Cortex of kidney (tissue), 1 donor: ENCODE data around the gene SLC12A7.
"Not testable (repeated sequence)": the region's sequence is repeated elsewhere in the genome, so short reads cannot be mapped to it uniquely, and the experiment has no call there.

Experiments
- DNase-seq: peaks from one replicate; lab custom pipeline; 2025; lab: John Stamatoyannopoulos, UW

The SLC12A7 gene

GRCh38 chr5:1111727-1112289 is at the start of gene SLC12A7:
SLC12A7 (minus strand) TSS chr5:1112063; CDS start chr5:1111991, 72 bp downstream.
- DNase-seq: peak; percentile 16

DNA sequence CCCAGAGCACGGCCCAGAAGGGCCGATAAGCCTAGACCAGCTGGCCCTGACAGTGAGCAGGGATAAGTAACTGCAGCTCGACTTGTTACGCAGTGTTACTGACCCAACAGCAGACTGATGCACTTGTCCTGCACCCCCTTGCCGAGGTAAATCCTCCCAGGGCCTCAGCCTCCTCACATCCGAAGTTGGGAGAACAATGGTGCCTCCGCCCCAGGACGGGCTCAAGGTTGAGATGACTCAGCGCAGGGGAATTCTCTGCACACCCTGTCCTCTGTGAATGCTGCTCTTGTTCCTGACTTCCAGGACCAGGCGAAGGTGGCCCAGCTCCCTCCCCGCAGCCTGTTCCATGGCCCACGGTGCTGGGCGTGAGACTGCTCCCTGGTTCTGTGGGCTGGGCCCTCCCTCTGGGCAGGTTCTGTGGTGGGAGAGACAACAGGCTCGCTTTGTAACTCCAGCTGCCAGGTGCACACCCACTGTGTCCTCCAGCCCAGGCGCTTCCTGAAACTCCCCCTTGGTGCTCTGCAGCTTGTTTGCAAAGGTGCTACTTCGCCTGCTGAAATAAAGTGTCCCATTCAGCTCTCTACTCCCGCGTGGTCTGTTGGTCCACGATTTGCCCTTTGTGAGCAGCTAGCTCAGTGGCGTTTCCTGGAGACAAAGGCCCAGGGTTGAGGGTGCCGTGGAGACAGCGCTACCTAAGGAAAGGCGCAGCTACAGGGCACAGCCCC is 49.4 kb upstream of the SLC12A7 start:
- no peak for DNase-seq

DNA sequence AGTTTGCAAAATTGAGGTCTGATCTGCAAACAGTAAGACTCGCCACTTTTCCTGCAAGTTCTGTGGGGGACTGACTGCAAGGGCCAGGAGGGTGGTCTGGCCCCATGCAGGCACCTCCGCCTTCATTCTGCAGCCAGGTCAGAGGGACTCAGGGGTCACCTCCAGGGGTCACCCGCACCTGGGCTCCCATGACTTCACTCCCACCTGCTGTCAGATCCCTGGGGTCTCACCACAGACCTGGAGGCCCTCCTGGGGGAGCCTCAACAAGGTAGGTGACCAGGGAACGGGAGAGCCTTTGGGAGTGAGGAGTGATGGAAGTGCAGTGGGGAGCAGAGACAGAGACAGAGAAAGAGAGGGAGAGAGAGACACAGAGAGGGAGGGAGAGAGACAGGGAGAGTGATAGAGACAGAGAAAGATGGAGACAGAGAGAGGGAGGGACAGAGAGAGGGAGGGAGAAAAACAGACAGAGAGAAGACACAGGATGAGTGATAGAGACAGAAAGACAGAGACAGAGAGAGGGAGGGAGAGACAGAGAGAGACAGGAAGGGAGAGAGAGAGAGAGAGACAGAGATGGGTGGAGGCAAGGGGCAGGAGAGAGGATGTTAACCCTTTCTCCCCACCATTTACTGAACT is 48.0 kb upstream of the SLC12A7 start:
- no peak for DNase-seq

GRCh38 chr5:1159341-1159675 is 47.4 kb upstream of the SLC12A7 start:
- DNase-seq: no peak

- no peak for DNase-seq
Observed at GRCh38 chr5:1158647-1159340, 46.9 kb upstream of the SLC12A7 start.

- not testable (repeated sequence) for DNase-seq
Observed at GRCh38 chr5:1157461-1157986, 45.7 kb upstream of the SLC12A7 start.

DNA sequence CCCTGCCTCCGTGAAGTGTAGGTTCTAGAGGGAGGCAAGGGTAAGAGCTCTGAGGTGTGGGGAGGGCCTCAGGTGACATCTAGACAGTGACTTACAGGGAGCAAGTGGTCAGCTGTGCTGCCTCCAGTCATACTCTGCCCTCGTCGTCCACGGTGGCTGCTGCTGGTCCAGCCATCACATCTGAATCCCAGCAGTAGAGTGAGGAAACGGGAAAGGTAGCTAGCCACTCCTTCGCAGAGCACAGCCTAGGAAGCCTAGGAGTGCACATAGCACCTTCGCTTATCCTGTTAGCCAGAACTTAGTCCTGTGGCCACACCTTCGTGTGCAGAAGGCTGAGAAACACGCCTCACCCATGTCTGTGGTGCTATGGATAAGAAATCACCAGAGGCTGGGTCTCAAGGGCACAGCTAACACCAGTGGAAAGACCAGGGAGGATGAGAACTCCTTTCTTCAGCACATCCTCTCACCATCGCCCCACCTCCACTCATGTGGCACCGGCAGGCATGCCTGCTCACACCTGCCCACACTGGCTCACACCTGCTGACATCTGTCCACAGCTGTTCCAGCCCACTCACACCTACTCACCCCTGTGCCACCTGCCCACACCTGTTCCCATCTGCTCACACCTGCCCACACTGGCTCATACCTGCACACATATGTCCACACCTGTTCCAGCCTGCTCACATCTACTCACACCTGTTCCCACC is 45.0 kb upstream of the SLC12A7 start:
- no peak for DNase-seq

- no peak for DNase-seq
Observed at GRCh38 chr5:1156033-1156753, 44.3 kb upstream of the SLC12A7 start.

GRCh38 chr5:1155191-1156032 is 43.5 kb upstream of the SLC12A7 start:
- DNase-seq: no peak

DNA sequence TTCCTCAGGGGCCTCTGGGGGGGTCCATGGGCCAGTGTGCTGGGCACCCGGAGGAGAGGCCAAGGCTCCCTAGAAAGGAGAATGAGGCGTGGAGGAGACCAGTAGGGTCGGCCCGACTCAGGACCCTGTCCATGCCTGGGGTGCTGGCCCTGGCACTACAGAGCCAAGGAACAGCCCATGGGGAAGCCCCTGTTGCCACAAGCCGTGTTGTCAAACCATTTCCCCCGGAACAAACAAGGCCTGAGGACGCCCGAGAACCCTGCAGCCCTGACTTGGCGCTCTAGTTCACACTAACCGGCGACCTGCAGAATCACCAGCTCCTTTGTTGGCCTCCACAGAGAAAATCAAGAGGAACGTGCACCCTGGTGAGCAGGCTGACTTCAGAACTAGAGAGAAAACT is 41.6 kb upstream of the SLC12A7 start:
- DNase-seq: no peak

GRCh38 chr5:1152771-1153282 is 41.0 kb upstream of the SLC12A7 start:
- no peak for DNase-seq

DNA sequence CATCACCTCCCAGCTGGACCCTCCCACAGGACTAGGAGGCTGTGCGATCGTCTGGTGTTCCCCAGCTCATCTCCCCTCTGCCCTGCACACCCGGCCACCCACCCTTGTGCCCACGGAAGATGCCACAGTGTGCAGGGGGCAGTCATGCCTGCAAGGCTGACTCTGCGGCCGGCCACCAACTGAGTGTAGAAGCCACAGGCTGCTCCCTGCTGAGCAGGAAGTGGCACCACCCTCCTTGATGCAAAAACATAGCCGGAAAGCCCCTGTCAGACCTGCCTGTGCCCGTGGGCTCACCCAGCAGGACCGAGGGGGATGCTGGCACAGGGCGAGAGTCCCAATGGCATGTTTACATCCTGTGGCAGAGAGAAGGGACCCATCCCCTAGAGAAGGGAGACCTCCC is 40.3 kb upstream of the SLC12A7 start:
- DNase-seq: no peak

GRCh38 chr5:1151316-1151715 is 39.5 kb upstream of the SLC12A7 start:
- no peak for DNase-seq

GRCh38 chr5:1150866-1151265 is 39.0 kb upstream of the SLC12A7 start:
- no peak for DNase-seq

DNA sequence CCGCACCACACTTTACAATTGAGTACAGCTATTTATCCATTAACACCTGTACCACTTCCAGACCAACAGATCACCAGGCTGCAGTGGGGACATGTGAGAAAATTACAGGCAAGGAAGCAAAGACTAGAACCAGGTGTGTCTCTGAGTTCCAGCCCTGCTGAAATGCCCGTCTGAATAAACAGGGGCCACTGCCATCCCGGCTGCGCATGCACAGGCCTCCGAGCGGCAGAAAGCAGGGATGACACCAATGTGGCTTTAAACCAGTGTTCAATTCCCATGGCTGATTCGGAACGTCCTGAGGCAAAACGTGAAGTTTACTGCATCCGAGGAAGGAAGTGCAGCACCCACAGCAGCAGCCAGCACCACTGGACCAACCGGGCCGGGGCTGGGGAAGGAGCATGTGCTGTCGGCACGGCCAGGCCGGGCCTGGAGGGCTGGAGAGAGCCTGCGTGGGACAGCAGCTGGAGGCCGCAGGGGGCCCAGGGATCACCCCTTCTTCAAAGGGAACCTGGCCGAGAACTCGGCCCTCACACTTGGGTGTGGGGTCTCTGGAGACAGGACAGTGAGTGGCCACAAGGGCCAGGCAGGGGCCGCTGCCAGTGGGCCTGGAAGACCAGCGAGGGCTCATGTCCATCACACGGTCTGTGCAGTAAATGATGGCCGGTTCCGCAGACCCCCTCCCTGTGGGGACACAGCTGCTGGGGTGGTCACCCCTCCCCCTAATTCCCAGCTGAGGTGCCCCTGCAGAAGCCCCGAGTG is 33.0 kb upstream of the SLC12A7 start:
- DNase-seq: no peak

- no peak for DNase-seq
Observed at GRCh38 chr5:1144089-1144488, 32.2 kb upstream of the SLC12A7 start.

DNA sequence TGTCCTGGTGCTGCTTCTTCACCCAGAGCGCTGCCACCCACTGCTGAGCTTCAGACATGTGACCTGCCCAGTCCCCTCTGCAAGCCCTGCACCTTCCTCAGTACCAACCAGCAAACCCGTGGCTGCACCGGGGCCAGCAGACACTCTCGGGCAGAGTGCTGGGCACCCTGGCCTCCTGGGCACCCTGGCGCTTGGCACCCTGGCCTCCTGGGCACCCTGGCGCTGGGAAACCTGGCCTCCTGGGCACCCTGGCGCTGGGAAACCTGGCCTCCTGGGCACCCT is 31.7 kb upstream of the SLC12A7 start:
- DNase-seq: no peak

DNA sequence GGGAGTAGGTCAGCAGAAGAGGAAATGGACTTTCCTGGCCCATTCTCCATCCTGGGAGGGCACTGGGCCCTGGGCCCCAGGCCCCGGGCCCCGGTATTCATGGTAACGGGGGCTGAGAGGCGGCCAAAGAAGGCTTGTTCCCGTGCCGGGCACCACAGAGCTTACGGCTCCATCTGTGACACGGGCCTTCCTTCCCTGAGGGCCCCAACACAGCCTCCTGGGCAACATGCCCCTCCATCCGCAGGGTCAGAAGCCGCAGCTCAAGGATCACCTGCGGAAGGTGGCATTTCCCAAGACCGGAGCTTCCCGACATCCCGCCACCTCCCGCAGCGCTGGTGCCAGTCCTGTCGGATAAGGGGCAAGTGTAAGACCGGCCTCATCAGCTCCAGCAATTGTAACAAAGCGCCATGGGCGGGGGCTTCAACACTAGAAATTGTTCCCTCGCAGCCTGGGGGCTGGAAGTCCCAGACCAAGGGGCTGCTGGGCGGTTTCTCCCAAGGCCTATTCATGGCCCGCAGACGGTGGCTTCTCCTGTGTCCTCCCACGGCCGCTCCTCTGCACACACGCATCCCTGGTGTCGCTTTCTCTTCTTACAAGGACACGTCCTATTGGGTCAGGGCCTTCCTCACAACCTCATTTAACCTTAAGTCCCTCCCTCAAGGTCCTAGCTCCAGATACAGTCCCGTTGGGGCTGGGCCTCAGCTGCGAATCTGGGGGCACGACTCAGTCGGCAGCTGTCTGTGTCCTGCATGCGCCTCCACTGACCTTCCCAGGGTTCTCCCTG is 31.2 kb upstream of the SLC12A7 start:
- no peak for DNase-seq

DNA sequence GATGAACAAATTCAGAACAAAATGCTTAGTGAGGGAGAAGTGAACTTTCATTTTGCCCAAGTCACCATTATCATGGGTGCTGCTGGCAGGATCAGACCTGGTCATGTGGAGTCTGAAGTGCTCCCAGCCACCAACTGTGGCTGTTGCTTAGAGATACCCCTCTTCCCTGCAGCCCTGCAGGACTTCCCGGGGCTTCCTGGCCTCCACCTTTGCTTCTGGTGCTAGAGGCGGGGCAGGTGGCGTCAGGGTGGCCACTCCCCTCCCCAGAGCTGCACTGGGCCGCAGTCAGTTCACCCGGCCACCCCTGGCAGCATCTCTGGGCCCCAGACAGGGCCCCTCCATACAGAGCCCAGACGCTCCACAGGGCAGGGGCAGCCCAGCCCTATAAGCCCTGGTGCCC is 30.0 kb upstream of the SLC12A7 start:
- DNase-seq: no peak
